Left lung (tissue), 8 donors: ENCODE results near the gene ARHGEF25. TPM values are rescaled to one million over a fixed set of nuclear protein-coding genes. Genes with fewer than 3 reads are reported as not detected.

Source experiments
- polyA plus RNA-seq, 6 donors: library from polyadenylated mRNA; unstranded; fragments of 120-200 nt; gene quantifications; one replicate each; pipeline ENCODE4 v1.2.1, GENCODE V29; 2013; ENCODE audit not compliant: insufficient read length in 6 of 6
- total RNA-seq, 2 donors: library from RNA; stranded (reverse); fragmentation: NEBNext Ultra II Directional; extraction: Animal tissue kit (Norgen Biotek cat#: 25700); gene quantifications; one replicate each; pipeline ENCODE4 v1.2.1, GENCODE V29; 2021
- donor health status: DM: no; HTN: yes; CAD: no.
- donor health status: DM: no; HTN: no; CAD: no.

ARHGEF25 gene
- total and polyA plus RNA-seq, 8 donors = 16.5 to 53.4 (median 45.7) TPM

Other genes starting within 250 kb of the ARHGEF25 start
- gene R3HDM2, start 180.4 kb upstream of the ARHGEF25 start, total RNA-seq = 10 to 100 TPM; 52.4 to 62.5 TPM
- 10 to 100 TPM; 66.5 to 92.3 (median 83.8) TPM for gene R3HDM2, start 180.4 kb upstream of the ARHGEF25 start, polyA plus RNA-seq
- not detected for gene INHBC, start 176.7 kb upstream of the ARHGEF25 start, total RNA-seq
- gene INHBC, start 176.7 kb upstream of the ARHGEF25 start, polyA plus RNA-seq = under 1 TPM in 5 of 6 donors, not detected in 1; 0.16 to 0.29 (median 0.24) TPM
- gene INHBE, start 156.1 kb upstream of the ARHGEF25 start, total RNA-seq = under 1 TPM in 1 of 2 donors, not detected in 1; 0.52 TPM
- 1 to 10 TPM in 2 of 6 donors, under 1 TPM in 4; 0.58 to 1.4 (median 0.78) TPM for gene INHBE, start 156.1 kb upstream of the ARHGEF25 start, polyA plus RNA-seq
- gene GLI1, start 151.7 kb upstream of the ARHGEF25 start, total RNA-seq = 1 to 10 TPM; 1.9 to 7.2 TPM
- 10 to 100 TPM; 27.7 to 38.3 (median 33.0) TPM for gene GLI1, start 151.7 kb upstream of the ARHGEF25 start, polyA plus RNA-seq
- gene ARHGAP9, start 131.6 kb upstream of the ARHGEF25 start, total RNA-seq = 100 to 1,000 TPM in 1 of 2 donors, 10 to 100 TPM in 1; 24.2 to 125 TPM
- 1 to 10 TPM; 4.4 to 6.4 (median 5.2) TPM for gene ARHGAP9, start 131.6 kb upstream of the ARHGEF25 start, polyA plus RNA-seq
- gene MARS1, start 123.4 kb upstream of the ARHGEF25 start, total RNA-seq = 100 to 1,000 TPM; 113 to 168 TPM
- gene MARS1, start 123.4 kb upstream of the ARHGEF25 start, polyA plus RNA-seq = 100 to 1,000 TPM in 3 of 6 donors, 10 to 100 TPM in 3; 92.5 to 153 (median 103) TPM
- gene DDIT3, start 90.9 kb upstream of the ARHGEF25 start, total RNA-seq = 10 to 100 TPM; 18.3 to 27.2 TPM
- 10 to 100 TPM; 16.4 to 29.4 (median 19.3) TPM for gene DDIT3, start 90.9 kb upstream of the ARHGEF25 start, polyA plus RNA-seq
- gene MBD6, start 88.6 kb upstream of the ARHGEF25 start, total RNA-seq = 100 to 1,000 TPM in 1 of 2 donors, 10 to 100 TPM in 1; 69.1 to 111 TPM
- gene MBD6, start 88.6 kb upstream of the ARHGEF25 start, polyA plus RNA-seq = 10 to 100 TPM; 61.3 to 84.6 (median 73.2) TPM
- 100 to 1,000 TPM; 104 to 111 TPM for gene DCTN2, start 64.2 kb upstream of the ARHGEF25 start, total RNA-seq
- 100 to 1,000 TPM; 150 to 162 (median 156) TPM for gene DCTN2, start 64.2 kb upstream of the ARHGEF25 start, polyA plus RNA-seq
- under 1 TPM; 0.38 to 0.50 TPM for gene KIF5A, start 61.4 kb upstream of the ARHGEF25 start, total RNA-seq
- gene KIF5A, start 61.4 kb upstream of the ARHGEF25 start, polyA plus RNA-seq = 1 to 10 TPM; 4.3 to 6.5 (median 5.4) TPM
- gene PIP4K2C, start 20.2 kb upstream of the ARHGEF25 start, total RNA-seq = 10 to 100 TPM; 43.4 to 44.1 TPM
- gene PIP4K2C, start 20.2 kb upstream of the ARHGEF25 start, polyA plus RNA-seq = 10 to 100 TPM; 17.0 to 22.2 (median 21.3) TPM
- gene DTX3, start 6.6 kb upstream of the ARHGEF25 start, total RNA-seq = 10 to 100 TPM; 20.1 to 30.4 TPM
- gene DTX3, start 6.6 kb upstream of the ARHGEF25 start, polyA plus RNA-seq = 10 to 100 TPM; 51.3 to 64.8 (median 57.2) TPM
- gene B4GALNT1, start 21.8 kb downstream of the ARHGEF25 start, total RNA-seq = 1 to 10 TPM; 2.0 to 3.8 TPM
- 1 to 10 TPM in 5 of 6 donors, under 1 TPM in 1; 0.78 to 1.8 (median 1.3) TPM for gene B4GALNT1, start 21.8 kb downstream of the ARHGEF25 start, polyA plus RNA-seq
- gene OS9, start 82.7 kb downstream of the ARHGEF25 start, total RNA-seq = 100 to 1,000 TPM; 282 to 321 TPM
- gene OS9, start 82.7 kb downstream of the ARHGEF25 start, polyA plus RNA-seq = 100 to 1,000 TPM; 200 to 228 (median 219) TPM
- 1 to 10 TPM; 1.9 to 5.8 TPM for gene AGAP2, start 127.3 kb downstream of the ARHGEF25 start, total RNA-seq
- under 1 TPM; 0.31 to 0.57 (median 0.48) TPM for gene AGAP2, start 127.3 kb downstream of the ARHGEF25 start, polyA plus RNA-seq
- 10 to 100 TPM; 33.5 to 40.0 TPM for gene TSPAN31, start 133.6 kb downstream of the ARHGEF25 start, total RNA-seq
- 10 to 100 TPM; 69.2 to 83.8 (median 76.5) TPM for gene TSPAN31, start 133.6 kb downstream of the ARHGEF25 start, polyA plus RNA-seq
- gene CDK4, start 140.9 kb downstream of the ARHGEF25 start, total RNA-seq = 100 to 1,000 TPM in 1 of 2 donors, 10 to 100 TPM in 1; 80.1 to 130 TPM
- 100 to 1,000 TPM; 215 to 269 (median 245) TPM for gene CDK4, start 140.9 kb downstream of the ARHGEF25 start, polyA plus RNA-seq
- 10 to 100 TPM; 17.4 to 22.4 TPM for gene MARCHF9, start 143.7 kb downstream of the ARHGEF25 start, total RNA-seq
- gene MARCHF9, start 143.7 kb downstream of the ARHGEF25 start, polyA plus RNA-seq = 10 to 100 TPM; 16.5 to 22.6 (median 19.5) TPM
- 1 to 10 TPM; 1.5 to 4.7 TPM for gene CYP27B1, start 155.6 kb downstream of the ARHGEF25 start, total RNA-seq
- 1 to 10 TPM in 4 of 6 donors, under 1 TPM in 2; 0.58 to 3.4 (median 1.4) TPM for gene CYP27B1, start 155.6 kb downstream of the ARHGEF25 start, polyA plus RNA-seq
- gene METTL1, start 160.7 kb downstream of the ARHGEF25 start, total RNA-seq = 10 to 100 TPM; 17.3 to 39.2 TPM
- gene METTL1, start 160.7 kb downstream of the ARHGEF25 start, polyA plus RNA-seq = 10 to 100 TPM; 26.3 to 40.2 (median 30.6) TPM
- gene EEF1AKMT3, start 161.2 kb downstream of the ARHGEF25 start, total RNA-seq = 1 to 10 TPM; 6.2 to 6.3 TPM
- gene EEF1AKMT3, start 161.2 kb downstream of the ARHGEF25 start, polyA plus RNA-seq = 10 to 100 TPM; 14.7 to 19.7 (median 17.2) TPM
- 10 to 100 TPM; 25.6 to 26.2 TPM for gene TSFM, start 171.4 kb downstream of the ARHGEF25 start, total RNA-seq
- gene TSFM, start 171.4 kb downstream of the ARHGEF25 start, polyA plus RNA-seq = 10 to 100 TPM; 26.9 to 35.3 (median 31.5) TPM
- 10 to 100 TPM; 10.5 to 12.8 TPM for gene AVIL, start 207.3 kb downstream of the ARHGEF25 start, total RNA-seq
- gene AVIL, start 207.3 kb downstream of the ARHGEF25 start, polyA plus RNA-seq = 10 to 100 TPM; 10.7 to 21.6 (median 20.0) TPM
- 100 to 1,000 TPM; 179 to 210 TPM for gene CTDSP2, start 235.3 kb downstream of the ARHGEF25 start, total RNA-seq
- 100 to 1,000 TPM; 275 to 321 (median 287) TPM for gene CTDSP2, start 235.3 kb downstream of the ARHGEF25 start, polyA plus RNA-seq